K562 (cell line): Measurements from ENCODE around the gene VRK1. TPM values are rescaled to one million over a fixed set of nuclear protein-coding genes. Genes with fewer than 3 reads are reported as not detected.

Source experiments
- ATAC-seq: fragments of 200-7000 bp; cut with Tn5 transposase; 3 replicates; pipeline ENCODE4 v1.9.1; 2020; ENCODE audit warnings: moderate library complexity
- BruUV-seq: library from RNA; stranded (reverse); fragments of 400-500 nt; replicated peaks from 2 replicates; lab custom pipeline; 2021; lab: Mats Ljungman, UMichigan
- CTCF ChIA-PET: fragments of 300-600 bp; formaldehyde crosslinking; extraction: SDS; loops from one replicate; lab custom pipeline; 2021; ENCODE audit warnings: low intra/inter-chr PET ratio; lab: Yijun Ruan, JAX
- POLR2A ChIA-PET: fragments of 300-600, 350-650 bp; sonication (Branson Sonifier 250); formaldehyde crosslinking; extraction: SDS; loops from one replicate; lab custom pipeline; 2021; ENCODE audit warnings: antibody characterized with exemption, inconsistent platforms; lab: Yijun Ruan, JAX
- DNase-seq, 4 experiments: peaks; one replicate each; pipeline versions ENCODE4 v3.0.0 to v3.0.0-alpha.2; 2011 to 2018; ENCODE audit warnings: low spot score in 3 of 4, mixed read lengths in 3 of 4; ENCODE audit errors: extremely low read depth in 1 of 4
- FAIRE-seq: peaks from 2 replicates; lab custom pipeline; 2011; peaks lifted over from hg19 to GRCh38; lab: Jason Lieb, UNC
- H2AFZ ChIP-seq: 2 replicates; pipeline ENCODE4 v1.6.0; 2011; ENCODE audit warnings: low read depth, low read length, control low read depth, inconsistent platforms
- H3K27ac ChIP-seq: fragments of 200-600 bp; 3 replicates; pipeline ENCODE4 v1.8.0; 2011; ENCODE audit warnings: low read depth, mild to moderate bottlenecking, control low read depth, inconsistent platforms, low read length, moderate library complexity, mixed read lengths; ENCODE audit errors: extremely low read depth
- H3K27me3 ChIP-seq, 2 experiments: fragments of 300-600 bp in 1 of 2; 2 replicates in 1 of 2; 3 replicates in 1 of 2; pipeline versions ENCODE4 v1.6.0 to v1.8.0; 2011; ENCODE audit warnings: inconsistent platforms in 2 of 2, low read length in 2 of 2, mild to moderate bottlenecking in 1 of 2, mixed read lengths in 1 of 2, moderate library complexity in 1 of 2; ENCODE audit not compliant: control insufficient read depth in 2 of 2, insufficient read depth in 2 of 2
- H3K36me3 ChIP-seq: fragments of 300-600 bp; 3 replicates; pipeline ENCODE4 v1.8.0; 2011; ENCODE audit warnings: mild to moderate bottlenecking, low read length, inconsistent platforms; ENCODE audit not compliant: control insufficient read depth, insufficient read depth
- H3K4me1 ChIP-seq, 2 experiments: fragments of 200-600 bp in 1 of 2; replicated peaks in 1 of 2; 2 replicates in 1 of 2; 3 replicates in 1 of 2; pipeline versions ENCODE4 v1.5.1 to v1.8.0; 2011; ENCODE audit warnings: inconsistent platforms in 2 of 2, low read length in 2 of 2, mild to moderate bottlenecking in 1 of 2, mixed read lengths in 1 of 2, moderate library complexity in 1 of 2; ENCODE audit not compliant: control insufficient read depth in 2 of 2, insufficient read depth in 2 of 2
- H3K4me2 ChIP-seq: 2 replicates; pipeline ENCODE4 v1.6.1; 2011; ENCODE audit warnings: low read length, control low read depth, inconsistent platforms, mixed read lengths; ENCODE audit not compliant: insufficient read depth
- H3K4me3 ChIP-seq: fragments of 200-600 bp; sonication (generic), shearing (Covaris generic); 2 replicates; pipeline ENCODE4 v1.5.1; 2016; ENCODE audit warnings: control low read depth, inconsistent platforms
- H3K79me2 ChIP-seq: fragments of 200-600 bp; 3 replicates; pipeline ENCODE4 v1.8.0; 2011; ENCODE audit warnings: low read length, inconsistent platforms; ENCODE audit not compliant: control insufficient read depth, insufficient read depth
- H3K9ac ChIP-seq, 2 experiments: 2 replicates each; pipeline versions ENCODE4 v1.6.0 to v1.6.1; 2011; ENCODE audit warnings: low read depth in 2 of 2, low read length in 2 of 2, control low read depth in 1 of 2, inconsistent platforms in 1 of 2, mild to moderate bottlenecking in 1 of 2, mixed read lengths in 1 of 2; ENCODE audit not compliant: insufficient read depth in 1 of 2
- H3K9me1 ChIP-seq: one replicate; pipeline ENCODE4 v1.6.0; 2011; ENCODE audit warnings: inconsistent platforms, mild to moderate bottlenecking, low read length, moderate library complexity; ENCODE audit not compliant: control insufficient read depth, insufficient read depth
- H3K9me3 ChIP-seq: replicated peaks from 2 replicates; pipeline ENCODE4 v1.5.1; 2011; ENCODE audit warnings: low read depth, low read length, inconsistent platforms; ENCODE audit not compliant: control insufficient read depth, insufficient read depth
- H4K20me1 ChIP-seq: replicated peaks from 2 replicates; pipeline ENCODE4 v1.6.1; 2011; ENCODE audit warnings: low read length, inconsistent platforms, mixed read lengths; ENCODE audit not compliant: control insufficient read depth, insufficient read depth
- ADNP ChIP-seq: fragments of 200-800 bp; sonication (Bioruptor generic); IDR thresholded peaks from 2 replicates; pipeline ENCODE4 v1.6.1; 2016; ENCODE audit warnings: missing genetic modification characterization, missing compliant biosample characterization
- CEBPB ChIP-seq: fragments of 450-650 bp; IDR thresholded peaks from 2 replicates; pipeline ENCODE4 v1.6.1; 2016; ENCODE audit warnings: missing genetic modification characterization, missing compliant biosample characterization
- E2F5 ChIP-seq: sonication (generic); formaldehyde crosslinking; IDR thresholded peaks from 2 replicates; pipeline ENCODE4 v1.8.0; 2022; ENCODE audit warnings: mild to moderate bottlenecking, missing genetic modification reagents
- FOXK1 ChIP-seq: sonication (generic); formaldehyde crosslinking; IDR thresholded peaks from 2 replicates; pipeline ENCODE4 v1.8.0; 2022; ENCODE audit warnings: missing genetic modification reagents, mild to moderate bottlenecking, borderline replicate concordance
- FOXK2 ChIP-seq, 2 experiments: fragments of 450-650 bp; IDR thresholded peaks in 1 of 2; conservative IDR thresholded peaks in 1 of 2; 2 replicates each; pipeline ENCODE4 v1.6.1; 2016; ENCODE audit warnings: low read depth in 2 of 2, mild to moderate bottlenecking in 1 of 2
- GATAD2A ChIP-seq: fragments of 450-650 bp; IDR thresholded peaks from 2 replicates; pipeline ENCODE4 v1.6.1; 2017
- HSF4 ChIP-seq: fragments of 250-450 bp; sonication (Bioruptor Pico); IDR thresholded peaks from 2 replicates; pipeline ENCODE4 v2.1.2; 2022; ENCODE audit warnings: mild to moderate bottlenecking, moderate library complexity, borderline replicate concordance
- LCOR ChIP-seq: sonication (generic); formaldehyde crosslinking; IDR thresholded peaks from 2 replicates; pipeline ENCODE4 v1.8.0; 2022; ENCODE audit warnings: mild to moderate bottlenecking, missing genetic modification reagents
- TFAM ChIP-seq: fragments of 250-450 bp; sonication (Bioruptor Pico); conservative IDR thresholded peaks from 2 replicates; pipeline ENCODE4 v1.5.0; 2021; ENCODE audit warnings: mild to moderate bottlenecking, moderate library complexity
- THRA ChIP-seq: fragments of 450-650 bp; IDR thresholded peaks from 2 replicates; pipeline ENCODE4 v1.6.1; 2017; ENCODE audit warnings: mild to moderate bottlenecking, moderate library complexity
- ZBTB12 ChIP-seq: fragments of 250-450 bp; sonication (Bioruptor Pico); IDR thresholded peaks from 2 replicates; pipeline ENCODE4 v1.4.0; 2020
- WGBS: fragments of 100-300 bp; shearing (Covaris generic); methylation state at CpG from one replicate; pipeline ENCODE4 v1.1.6; 2016; ENCODE audit warnings: low coverage, mixed read lengths; ENCODE audit not compliant: insufficient coverage; ENCODE audit errors: missing lambda C conversion rate; 5-methylcytosine and 5-hydroxymethylcytosine counted together
- in situ Hi-C: fragments of 300-500 bp; cut with MboI; formaldehyde crosslinking; loops from 4 replicates; pipeline ENCODE4 v1.15.0; 2018; ENCODE audit warnings: inconsistent platforms, mixed read lengths
- intact Hi-C: fragments of 100-400 bp; cut with micrococcal nuclease; formaldehyde crosslinking; loops from 2 replicates; pipeline ENCODE4 v1.14.2; 2022
- polyA plus RNA-seq, 8 experiments: library from polyadenylated mRNA; depleted of rRNA in 4 of 8; stranded (reverse) in 5 of 8; unstranded in 3 of 8; fragments of >200 nt; fragmentation: Nextera tagmentation in 2 of 8; fragmentation: Illumina TruSeq in 1 of 8; extraction: Ambion mirVana in 2 of 8; extraction: Trizol in 1 of 8; gene quantifications; 2 replicates each; pipeline versions ENCODE4 v1.2.1 to v1.2.3, GENCODE V29; 2011 to 2014; ENCODE audit warnings: inconsistent platforms in 1 of 8, missing spikeins in 1 of 8
- total RNA-seq, 7 experiments: library from RNA; depleted of rRNA in 6 of 7; stranded (reverse); fragments of >200 nt in 6 of 7; fragmentation: Illumina TruSeq in 2 of 7; extraction: Trizol in 2 of 7; gene quantifications; 2 replicates each; pipeline versions ENCODE4 v1.2.1 to v1.2.3, GENCODE V29; 2011 to 2021; ENCODE audit warnings: low replicate concordance in 1 of 7

The VRK1 gene
- total and polyA plus RNA-seq, 9 of the 15 experiments (the other 6 are each of a cell fraction or from before 2014, with no cell fraction given), result 83.6 to 177 (median 116) TPM

GRCh38 chr14:96783043-96783914 is 13.9 kb upstream of the VRK1 start (continued):
- TF ChIP-seq E2F5 (no peak), FOXK2 (conservative IDR thresholded peaks at IDR 0.05 in 1 of 2, IDR thresholded peaks at IDR 0.05 in 1 of 2; ENCODE audit: low read depth in 2 of 2) (no peak), HSF4 (CRISPR knock-in tag) (no peak), THRA (no peak), TFAM (CRISPR knock-in tag) (no peak), LCOR (no peak), GATAD2A (no peak), ADNP (no peak)

GRCh38 chr14:96783915-96784224 is 13.3 kb upstream of the VRK1 start:
- CTCF ChIA-PET, result no interaction called here
- POLR2A ChIA-PET, result no interaction called here
- FAIRE-seq (no peak), ATAC-seq (no peak), DNase-seq (no peak)
- Histone ChIP-seq H3K4me3 (no peak overlapping the region), H3K4me1 (no peaks in the 10 kb centered on the region), H3K9me3 (no peaks in the 10 kb centered on the region), H3K9me1 (no peaks in the 10 kb centered on the region), H3K27me3 (peaks cover 35 to 39% of the 10 kb centered on the region in 2 experiments), H4K20me1 (no peaks in the 10 kb centered on the region), H3K4me2 (no peak overlapping the region), H3K9ac (no peak overlapping the region), H3K79me2 (no peaks in the 10 kb centered on the region), H3K27ac (no peak overlapping the region), H3K36me3 (no peaks in the 10 kb centered on the region), H2AFZ (no peak overlapping the region)
- intact Hi-C loops (no loop called here), in situ Hi-C loops (no loop called here)
- TF ChIP-seq ZBTB12 (no peak), FOXK1 (CRISPR knock-in tag) (no peak), CEBPB (tag) (peak; percentile 48; the same call in 1 of the 2 replicates)
- BruUV-seq, result no TSS peak
- 5% methylated on average over 4 of the region's 4 CpGs for WGBS
